ENCODE results near the gene CHD5.

DNA sequence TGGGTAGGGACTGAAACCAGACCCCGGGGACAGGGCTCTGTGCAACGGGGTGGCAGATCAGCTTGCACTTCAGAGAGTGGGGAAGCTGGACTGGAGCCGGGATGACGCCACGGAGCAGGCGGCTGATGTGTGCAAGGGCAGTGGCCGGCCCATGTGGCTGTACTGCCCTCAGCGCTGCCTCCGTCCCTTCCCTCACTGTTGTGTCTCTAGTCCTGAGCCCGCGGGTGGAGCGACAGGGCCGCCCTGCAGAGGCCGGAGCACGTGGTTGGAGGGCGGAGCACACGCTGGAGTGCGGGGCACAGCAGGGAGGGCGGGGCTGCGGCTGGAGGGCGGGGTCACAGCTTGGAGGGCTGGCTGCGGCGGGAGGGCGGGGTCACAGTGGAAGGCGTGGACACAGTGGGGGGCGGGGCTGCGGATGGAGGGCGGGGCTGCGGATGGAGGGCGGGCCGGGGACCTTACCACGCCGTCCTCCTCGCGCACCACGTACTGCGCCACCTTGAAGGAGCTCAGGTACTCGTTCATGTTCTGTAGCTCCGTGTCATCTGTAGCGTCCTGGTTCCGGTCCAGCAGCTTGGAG is 52.4 kb downstream of the CHD5 start:
- TF ChIP-seq EZH2phosphoT487 (IDR thresholded peaks at IDR 0.05; ENCODE audit: insufficient read depth, low read depth) (no peak), EZH2 (IDR thresholded peaks at IDR 0.05; ENCODE audit: insufficient read depth, poor library complexity, severe bottlenecking) (no peak)

Measured in GM23248 (cell line).